ENCODE data around the gene SEZ6L2.

DNA sequence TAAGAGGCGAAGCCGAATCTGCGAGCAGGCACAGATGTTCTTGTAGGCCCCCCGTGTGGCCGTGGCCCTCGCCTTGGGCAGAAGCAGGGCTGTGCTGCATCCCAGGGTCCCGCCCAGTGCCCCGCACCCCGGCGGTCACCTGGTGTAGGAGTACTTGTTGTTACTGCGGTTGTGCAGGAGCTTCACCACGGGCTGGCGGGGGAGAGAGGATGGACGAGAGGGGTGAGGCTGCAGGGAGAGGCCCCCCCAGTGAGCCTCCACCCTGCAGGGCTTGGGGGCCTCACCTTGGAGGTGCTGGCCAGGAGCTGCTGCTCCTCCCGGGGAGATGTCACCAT is 12.3 kb upstream of the SEZ6L2 start:
- TF ChIP-seq, protein P1, sequence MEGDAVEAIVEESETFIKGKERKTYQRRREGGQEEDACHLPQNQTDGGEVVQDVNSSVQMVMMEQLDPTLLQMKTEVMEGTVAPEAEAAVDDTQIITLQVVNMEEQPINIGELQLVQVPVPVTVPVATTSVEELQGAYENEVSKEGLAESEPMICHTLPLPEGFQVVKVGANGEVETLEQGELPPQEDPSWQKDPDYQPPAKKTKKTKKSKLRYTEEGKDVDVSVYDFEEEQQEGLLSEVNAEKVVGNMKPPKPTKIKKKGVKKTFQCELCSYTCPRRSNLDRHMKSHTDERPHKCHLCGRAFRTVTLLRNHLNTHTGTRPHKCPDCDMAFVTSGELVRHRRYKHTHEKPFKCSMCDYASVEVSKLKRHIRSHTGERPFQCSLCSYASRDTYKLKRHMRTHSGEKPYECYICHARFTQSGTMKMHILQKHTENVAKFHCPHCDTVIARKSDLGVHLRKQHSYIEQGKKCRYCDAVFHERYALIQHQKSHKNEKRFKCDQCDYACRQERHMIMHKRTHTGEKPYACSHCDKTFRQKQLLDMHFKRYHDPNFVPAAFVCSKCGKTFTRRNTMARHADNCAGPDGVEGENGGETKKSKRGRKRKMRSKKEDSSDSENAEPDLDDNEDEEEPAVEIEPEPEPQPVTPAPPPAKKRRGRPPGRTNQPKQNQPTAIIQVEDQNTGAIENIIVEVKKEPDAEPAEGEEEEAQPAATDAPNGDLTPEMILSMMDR (conservative IDR thresholded peaks at IDR 0.05; ENCODE audit: low read length): no peak
- TF ChIP-seq EZH2phosphoT487 (IDR thresholded peaks at IDR 0.05; ENCODE audit: borderline replicate concordance): no peak

All from Loucy (cell line).